Panc1 (cell line): ENCODE measurements around the gene TMED9.

ENCODE experiments used
- SIN3A ChIP-seq: IDR thresholded peaks from 2 replicates; pipeline ENCODE4 v1.6.1; 2012; ENCODE audit warnings: low read depth, mild to moderate bottlenecking, low read length, moderate library complexity, borderline replicate concordance; ENCODE audit not compliant: insufficient read depth
- TF ChIP-seq, protein P1 (sequence below): fragments of 450-650 bp; IDR thresholded peaks from 2 replicates; pipeline ENCODE4 v1.5.1; 2017; ENCODE audit warnings: mild to moderate bottlenecking

DNA sequence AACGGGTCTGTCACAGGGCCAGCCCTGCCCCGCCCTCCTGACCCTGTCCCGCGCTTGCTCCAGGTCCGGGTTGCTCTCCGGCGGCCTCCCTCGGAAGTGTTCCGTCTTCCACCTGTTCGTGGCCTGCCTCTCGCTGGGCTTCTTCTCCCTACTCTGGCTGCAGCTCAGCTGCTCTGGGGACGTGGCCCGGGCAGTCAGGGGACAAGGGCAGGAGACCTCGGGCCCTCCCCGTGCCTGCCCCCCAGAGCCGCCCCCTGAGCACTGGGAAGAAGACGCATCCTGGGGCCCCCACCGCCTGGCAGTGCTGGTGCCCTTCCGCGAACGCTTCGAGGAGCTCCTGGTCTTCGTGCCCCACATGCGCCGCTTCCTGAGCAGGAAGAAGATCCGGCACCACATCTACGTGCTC, 12.1 kb downstream of the TMED9 start:
- TF ChIP-seq, protein P1, sequence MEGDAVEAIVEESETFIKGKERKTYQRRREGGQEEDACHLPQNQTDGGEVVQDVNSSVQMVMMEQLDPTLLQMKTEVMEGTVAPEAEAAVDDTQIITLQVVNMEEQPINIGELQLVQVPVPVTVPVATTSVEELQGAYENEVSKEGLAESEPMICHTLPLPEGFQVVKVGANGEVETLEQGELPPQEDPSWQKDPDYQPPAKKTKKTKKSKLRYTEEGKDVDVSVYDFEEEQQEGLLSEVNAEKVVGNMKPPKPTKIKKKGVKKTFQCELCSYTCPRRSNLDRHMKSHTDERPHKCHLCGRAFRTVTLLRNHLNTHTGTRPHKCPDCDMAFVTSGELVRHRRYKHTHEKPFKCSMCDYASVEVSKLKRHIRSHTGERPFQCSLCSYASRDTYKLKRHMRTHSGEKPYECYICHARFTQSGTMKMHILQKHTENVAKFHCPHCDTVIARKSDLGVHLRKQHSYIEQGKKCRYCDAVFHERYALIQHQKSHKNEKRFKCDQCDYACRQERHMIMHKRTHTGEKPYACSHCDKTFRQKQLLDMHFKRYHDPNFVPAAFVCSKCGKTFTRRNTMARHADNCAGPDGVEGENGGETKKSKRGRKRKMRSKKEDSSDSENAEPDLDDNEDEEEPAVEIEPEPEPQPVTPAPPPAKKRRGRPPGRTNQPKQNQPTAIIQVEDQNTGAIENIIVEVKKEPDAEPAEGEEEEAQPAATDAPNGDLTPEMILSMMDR: no peak
- TF ChIP-seq SIN3A: no peak
